GM15510 (cell line): ENCODE results near the gene ZNF302.

Experiments
- POLR2A ChIP-seq: IDR thresholded peaks from 3 replicates; pipeline ENCODE4 v1.6.1; 2011; ENCODE audit warnings: borderline replicate concordance; ENCODE audit not compliant: insufficient read length; ENCODE audit errors: extremely low read depth

The ZNF302 gene

DNA sequence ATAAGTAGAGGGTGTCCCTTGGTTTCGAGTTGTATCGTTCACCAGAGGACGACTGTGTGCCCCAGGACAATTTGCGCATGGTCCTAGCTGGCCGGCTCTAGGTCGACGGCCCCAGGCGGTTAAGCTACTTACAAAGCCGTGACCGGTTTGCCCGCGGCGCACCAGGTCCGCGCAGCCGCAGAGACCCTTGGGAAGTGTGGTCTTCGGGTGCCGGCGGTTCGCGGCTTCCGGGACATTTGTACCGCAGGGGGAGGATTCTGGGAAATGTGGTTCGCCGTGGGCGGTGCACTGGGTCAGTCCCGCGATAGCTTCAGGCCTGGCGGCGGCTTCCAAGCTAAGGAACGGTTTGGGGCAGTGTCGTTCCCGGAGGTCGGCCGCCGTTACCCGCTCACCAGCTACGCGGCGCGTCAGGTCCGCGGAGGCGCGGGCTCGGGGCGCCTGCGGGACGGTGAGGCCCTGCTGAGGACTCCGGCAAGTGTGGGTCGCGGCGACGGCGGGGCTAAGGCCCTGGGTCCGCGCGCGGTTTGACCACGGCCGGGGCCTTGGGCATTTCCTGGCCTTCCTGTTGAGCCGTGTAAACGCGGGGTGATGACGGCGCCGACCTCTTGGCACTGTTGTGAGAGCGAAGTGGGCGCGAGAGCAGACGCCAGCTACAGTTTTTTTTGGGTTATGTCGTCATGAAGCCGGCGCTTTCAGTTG, at the start of gene ZNF302:
Gene ZNF302, plus strand, starts transcription at position 293 of the 699 bp plus-strand sequence. CDS start 1,127 bp downstream, outside the sequence.
- TF ChIP-seq POLR2A, result peak; percentile 77

DNA sequence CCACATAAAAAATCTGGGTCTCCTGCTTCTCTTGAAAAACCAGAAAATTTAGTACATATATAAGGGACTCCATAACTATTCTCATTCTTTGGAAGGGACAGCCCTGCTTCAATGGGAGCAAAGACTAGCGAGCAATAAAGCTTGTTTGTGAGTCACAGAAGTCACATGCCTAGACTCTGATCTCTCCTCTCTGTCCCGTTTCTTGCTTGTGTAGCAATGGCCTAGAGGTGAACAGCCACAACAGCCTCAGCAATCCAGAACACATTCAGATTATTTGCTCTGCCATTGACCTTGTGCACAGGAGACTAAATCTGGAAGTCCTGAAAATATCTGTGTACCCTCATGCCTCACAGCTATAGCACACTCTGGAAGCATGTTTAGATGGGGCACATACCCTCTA, 43.7 kb upstream of the ZNF302 start:
- no peak for TF ChIP-seq POLR2A

DNA sequence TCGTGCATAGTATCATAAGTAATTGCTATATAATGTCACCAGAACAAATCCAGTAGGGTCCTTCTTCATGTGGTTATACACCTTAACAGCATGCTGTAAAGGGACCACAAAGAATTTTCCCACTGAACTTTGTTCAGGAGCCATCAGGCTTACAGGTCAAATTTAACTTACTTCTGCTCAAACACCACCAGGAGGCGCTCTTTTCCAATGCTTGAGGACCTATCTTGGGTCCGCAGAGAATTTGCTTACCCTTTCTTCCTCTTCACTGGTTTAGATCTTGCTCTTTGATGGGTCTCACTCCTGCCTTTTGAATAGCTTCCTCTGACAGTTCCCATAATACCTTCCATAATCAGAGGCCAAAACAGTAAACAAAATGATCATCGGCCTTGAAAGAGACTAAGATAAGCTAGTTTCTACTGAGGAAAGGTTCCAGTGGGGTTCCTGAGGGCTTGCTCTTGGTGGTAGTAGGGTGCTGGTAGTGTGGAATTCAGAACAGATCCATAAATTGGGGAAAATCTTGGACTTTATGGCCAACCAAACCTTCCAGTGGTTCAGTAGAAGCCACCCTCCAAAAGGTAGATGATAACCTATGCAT, 37.9 kb upstream of the ZNF302 start:
- no peak for TF ChIP-seq POLR2A

DNA sequence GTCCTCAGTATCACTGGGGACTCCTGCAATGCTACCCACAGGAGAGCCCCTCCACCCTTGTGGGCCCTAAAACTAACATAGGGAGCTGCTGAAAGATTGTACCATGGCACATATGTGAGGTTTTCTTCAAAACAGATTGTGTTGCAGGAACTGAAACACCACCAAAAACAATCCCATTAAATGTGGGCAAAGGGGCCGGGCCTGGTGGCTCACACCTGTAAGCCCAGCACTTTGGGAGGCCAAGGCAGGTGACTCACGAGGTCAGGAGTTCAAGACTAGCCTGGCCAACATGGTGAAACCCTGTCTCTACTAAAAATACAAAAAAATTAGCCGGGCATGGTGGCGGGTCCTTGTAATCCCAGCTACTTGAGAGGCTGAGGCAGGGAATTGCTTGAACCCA, 35.2 kb upstream of the ZNF302 start:
- TF ChIP-seq POLR2A, result no peak

DNA sequence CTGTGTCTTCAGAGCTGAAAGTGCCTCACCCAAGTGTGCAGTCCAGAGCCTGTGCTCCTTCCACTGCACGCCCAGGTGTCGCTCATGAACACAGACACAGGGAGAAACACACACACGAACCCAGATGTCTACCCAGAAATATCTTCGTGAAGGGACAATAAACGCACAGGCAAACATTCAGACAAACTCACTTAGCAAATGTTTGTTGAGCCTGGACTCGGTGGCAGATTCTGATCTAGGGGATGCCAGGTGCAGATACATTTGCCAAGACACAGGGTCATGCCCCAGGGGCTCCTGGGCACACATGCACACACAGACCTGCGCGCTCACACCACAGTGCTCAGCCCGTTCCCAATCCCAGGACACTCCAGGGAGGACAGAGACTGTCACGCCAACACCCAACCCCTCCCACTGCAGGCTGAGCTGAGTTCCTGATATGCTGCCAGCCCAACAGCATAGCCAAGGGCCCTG, 32.5 kb upstream of the ZNF302 start:
- no peak for TF ChIP-seq POLR2A

DNA sequence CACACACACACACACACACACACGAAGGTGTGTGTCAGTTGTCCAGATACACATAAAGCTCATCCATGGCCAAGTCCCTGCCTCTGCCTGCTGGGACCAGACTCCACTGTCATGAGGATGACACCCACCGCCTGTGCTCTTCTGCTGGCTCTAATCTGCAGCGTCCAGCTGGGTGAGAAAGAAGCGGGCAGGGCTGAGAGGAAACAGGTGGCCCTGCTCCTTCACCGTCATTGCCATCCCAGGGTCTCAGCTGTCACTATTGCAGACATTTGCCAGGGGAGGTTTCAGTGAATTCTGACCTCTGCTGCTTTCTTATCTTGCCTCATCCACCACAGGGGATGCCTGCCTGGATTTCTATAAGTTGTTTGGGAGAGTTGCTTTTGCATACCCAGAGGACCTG, 31.9 kb upstream of the ZNF302 start:
- no peak for TF ChIP-seq POLR2A

DNA sequence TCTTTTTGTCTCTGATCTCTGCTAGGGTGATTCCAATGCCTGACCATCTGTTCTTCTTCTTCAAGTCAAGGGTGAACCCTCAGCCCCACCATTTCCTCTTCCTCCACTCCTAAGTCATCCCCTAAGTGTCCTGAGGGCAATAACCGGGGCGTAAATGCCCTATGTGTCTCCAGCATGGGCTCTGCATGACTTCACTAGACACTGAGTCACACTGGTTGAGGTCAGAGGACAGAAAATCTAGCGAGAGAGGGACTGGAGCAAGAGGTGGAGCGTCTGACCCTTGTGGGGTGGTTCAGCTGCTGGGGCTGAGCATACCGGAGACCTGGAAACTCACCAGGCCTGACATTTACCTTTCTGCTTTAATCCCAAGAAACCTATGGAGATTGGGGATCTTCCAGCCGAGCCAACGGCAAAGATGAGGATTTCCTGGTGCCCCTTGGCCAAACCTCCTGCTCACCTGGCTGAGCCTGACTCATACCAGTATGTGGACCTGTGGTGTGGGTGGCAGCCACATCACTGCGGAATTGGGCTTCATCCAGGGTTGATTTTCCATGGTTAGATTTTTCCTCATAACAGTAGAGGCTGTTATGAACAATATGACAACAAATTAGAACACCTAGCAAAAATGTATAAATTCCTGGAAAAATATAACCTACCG, 27.5 kb upstream of the ZNF302 start:
- no peak for TF ChIP-seq POLR2A

DNA sequence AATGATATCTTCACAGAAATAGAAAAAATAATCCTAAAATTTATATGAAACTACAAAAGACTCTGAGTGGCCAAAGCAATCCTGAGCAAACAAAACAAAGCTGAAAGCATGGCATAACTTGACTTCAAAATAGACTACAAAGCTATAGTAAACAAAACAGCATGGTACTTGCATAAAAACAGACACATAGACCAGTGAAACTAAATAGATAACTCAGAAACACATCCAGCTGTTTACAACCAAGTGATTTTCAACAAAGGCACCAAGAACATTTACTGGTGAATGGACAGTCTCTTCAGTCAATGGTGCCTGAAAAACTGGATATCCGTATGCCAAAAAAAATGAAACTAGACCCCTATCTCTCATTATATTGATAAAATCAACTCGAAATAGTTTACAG, 25.7 kb upstream of the ZNF302 start:
- no peak for TF ChIP-seq POLR2A

DNA sequence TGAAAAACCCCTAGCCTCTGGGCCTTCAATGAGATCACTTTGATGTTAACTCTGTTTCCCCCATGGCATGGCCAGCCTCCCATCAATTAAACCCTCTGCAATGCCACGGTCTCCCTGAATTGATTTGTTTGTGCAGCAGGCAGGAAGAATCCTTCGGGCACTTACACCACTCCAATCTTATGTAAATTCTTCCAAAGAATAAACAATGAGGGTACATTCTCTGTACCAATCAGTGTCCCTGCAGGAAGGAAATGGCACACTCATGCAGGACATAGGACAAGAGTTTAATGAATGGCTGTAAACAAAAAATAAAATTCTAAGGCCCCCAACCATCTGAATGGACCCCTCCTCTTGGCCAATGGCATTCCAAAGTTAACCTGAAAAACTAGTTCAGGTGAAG, 22.7 kb upstream of the ZNF302 start:
- TF ChIP-seq POLR2A, result no peak

DNA sequence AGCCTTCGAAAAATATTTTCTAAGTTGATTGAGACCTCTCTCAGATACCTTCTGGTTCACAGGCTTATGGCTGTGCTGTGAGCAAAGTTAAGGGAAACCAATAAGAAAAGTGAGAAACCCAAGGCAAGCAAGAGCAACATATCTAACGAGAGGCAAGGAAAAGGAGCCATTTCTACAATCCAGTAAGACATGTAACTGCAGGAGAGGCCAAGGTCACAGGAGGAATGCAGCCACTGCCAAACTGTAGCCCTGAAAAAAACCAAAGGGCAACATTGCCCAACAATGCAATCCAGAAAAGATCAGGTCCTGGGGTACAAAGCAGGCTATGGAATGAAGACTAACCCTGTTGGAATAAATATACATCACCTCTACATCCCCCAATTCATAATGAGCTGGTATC, 21.8 kb upstream of the ZNF302 start:
- no peak for TF ChIP-seq POLR2A

DNA sequence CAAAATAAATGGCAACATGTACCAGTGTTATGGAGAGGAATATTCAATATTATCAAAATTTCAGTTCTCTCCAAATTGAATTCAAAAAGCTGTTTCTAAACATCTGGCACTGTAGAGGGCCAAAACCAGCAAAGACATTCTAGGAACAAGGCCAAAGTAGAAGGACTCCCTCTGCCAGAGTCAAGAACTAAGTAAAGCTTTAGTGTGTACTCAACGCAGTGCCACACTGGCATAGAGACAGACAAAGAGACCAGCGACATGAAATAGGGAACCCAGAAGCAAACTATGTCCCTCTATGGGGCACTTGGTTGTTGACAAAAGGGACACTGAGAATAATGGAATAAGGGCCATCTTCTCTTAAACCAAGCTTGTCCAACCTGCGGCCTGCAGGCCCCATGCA, 16.1 kb upstream of the ZNF302 start:
- TF ChIP-seq POLR2A, result no peak

DNA sequence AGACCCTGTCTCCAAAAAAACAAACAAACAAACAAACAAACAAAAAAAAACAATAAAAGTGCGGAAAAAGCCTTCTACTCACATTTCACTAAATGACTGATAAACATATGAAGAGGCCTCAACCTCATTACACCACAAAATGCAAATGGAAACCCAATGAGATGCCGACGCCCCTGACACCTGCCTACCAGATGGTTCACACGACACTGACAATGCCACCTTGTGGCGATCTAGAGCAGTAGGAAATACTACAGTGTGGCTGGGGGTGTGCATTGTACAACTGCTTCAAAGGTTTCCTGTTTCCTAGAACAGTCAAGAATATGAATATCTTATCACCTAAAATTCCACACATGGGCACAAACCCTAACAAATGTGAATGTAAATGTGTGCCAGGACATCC, 14.6 kb upstream of the ZNF302 start:
- TF ChIP-seq POLR2A, result no peak

DNA sequence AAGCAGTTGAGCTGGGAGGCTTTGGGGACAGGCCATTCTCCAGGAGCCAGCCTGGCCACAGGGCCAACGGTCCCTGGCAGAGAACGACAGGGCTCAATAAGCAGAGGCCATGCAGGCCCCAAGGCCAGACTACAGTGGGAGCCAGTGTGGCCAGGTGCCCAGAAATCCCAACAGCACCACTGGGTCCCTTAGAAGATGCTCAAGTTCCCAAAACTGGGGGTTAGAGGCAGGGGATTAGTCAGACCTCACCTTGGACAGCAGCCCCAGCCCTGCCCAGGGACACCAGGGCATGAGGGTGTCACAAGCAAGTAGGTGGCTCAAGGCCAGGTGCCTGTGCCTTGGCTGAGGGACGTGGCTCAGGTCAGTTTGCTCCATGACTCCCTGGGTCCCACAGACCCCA, 13.3 kb upstream of the ZNF302 start:
- no peak for TF ChIP-seq POLR2A

DNA sequence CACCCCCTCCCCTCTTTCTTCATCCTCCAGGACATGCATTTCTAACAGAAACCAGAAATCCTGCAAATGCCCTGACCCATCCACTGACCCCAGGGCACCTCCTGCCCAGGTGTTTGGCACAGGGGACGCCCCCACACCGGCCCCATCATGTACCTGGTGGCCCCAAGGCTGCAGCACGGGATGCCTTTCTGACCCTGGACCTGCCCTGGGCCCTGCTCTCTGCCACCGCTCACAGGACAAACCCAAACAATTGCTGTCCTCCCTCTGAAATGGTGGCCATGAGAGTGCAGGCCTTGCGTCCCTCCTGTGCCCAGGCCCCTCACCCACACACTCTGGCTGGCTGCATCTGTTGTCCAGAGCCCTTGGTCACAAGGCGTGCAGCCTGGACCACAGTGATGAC, 12.6 kb upstream of the ZNF302 start:
- no peak for TF ChIP-seq POLR2A

DNA sequence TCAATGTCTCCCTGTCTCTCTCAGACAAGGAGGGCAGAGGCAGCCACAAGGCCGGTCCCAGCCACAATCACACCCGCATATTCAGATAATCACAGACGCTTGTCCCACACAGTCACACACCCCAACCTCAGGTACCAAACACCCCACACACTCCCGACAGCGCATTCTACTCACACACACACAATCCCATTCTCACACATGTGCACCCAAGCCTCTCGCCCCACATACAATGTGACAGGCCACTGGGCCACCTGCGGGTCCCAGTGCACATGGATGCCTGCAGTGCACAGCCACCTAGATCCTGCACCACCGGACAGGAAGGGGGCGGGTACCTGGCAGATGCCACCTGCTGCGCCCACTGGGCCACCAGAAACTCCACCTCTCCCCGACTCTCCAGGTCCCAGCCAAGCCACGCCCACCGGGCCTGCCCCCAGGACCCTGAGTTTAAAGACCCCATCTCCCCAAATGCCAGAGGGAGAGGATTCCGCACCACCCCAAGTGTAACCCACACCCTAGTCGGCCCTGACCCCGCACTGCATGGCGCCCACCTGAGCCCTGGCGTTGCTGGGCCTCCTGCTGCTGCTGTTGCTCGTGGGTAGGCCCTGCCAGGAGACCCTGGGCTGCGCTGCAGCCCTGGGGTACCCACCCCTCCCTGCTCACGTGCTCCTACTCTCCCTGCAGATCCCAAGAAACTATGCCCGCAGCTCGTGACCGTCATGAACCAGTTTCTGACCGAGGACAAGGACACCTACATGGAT, 11.1 kb upstream of the ZNF302 start:
- TF ChIP-seq POLR2A, result no peak
